Amygdala (tissue), 56 donors: ENCODE results near the gene ABI3BP.
A peak's percentile ranks its signal among the peaks of the same experiment; 100 is the strongest.

Experiments used
- DNase-seq, 56 donors: peaks; one replicate each; lab custom pipeline; 2025; lab: John Stamatoyannopoulos, UW

ABI3BP gene

GRCh38 chr3:100992231-100993012, 799 bp downstream of the ABI3BP start:
- DNase-seq = peak in 1 of 56 donors; percentile 1

DNA sequence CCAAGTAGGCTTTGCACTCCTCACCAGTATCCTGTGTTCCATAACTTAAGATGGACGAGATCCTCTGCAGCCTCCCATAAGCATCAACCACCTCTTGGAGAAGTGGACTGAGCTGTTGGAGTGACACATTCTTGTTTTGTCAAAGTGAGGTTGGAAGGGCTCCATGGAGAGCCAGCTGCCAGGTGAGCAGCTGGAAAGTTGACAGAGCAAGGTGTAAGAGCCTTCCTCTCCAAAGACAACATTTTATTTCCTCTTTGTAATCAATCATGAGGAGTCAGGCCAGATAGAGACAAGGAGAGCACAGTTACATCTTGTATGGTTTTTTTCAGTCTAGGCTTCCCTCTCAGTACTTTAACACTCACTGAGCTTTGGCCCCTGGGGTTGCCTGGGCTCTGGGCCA, 5.1 kb downstream of the ABI3BP start:
- DNase-seq = no peak

DNA sequence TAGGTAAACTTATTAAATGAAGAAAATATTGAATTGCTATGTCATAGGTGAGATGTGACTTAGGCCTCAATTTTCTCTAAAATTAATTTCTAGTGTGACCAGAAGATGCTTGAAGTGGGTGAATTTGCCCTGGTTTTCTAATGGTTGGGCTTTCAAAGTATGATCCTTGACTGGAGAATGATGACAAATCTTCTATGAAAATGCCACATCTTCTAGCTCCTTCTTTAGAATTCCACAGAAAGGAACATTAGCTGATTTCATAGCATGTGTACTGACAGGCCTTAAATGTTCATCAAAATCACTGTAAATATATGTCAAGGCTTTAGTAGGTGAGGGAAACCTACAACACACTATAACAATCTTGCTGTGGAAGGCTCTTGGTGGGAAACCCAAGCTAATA, 8.9 kb downstream of the ABI3BP start:
- no peak for DNase-seq

DNA sequence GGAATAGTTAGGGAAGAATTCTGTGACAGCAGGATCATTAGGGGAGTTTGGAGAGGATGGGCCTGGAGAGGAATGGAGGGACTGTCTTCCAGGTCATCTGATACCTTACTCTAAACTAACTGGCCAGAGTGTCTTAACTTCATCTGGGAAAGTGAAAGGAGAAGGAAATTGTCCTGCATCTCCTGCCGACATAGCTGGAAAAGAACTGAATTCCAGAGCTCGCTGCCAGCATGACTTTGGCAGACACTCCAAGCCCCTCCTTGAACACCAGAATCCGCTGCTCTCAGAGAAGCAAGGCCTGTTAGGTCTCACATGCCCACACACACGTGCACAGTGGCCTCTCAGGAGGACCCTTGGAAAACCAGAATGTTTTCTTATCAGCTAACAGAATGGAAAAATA, 10.5 kb downstream of the ABI3BP start:
- peak in 12 of 56 donors; percentile 1 to 28 (median 4) for DNase-seq

GRCh38 chr3:100981164-100981911, 11.9 kb downstream of the ABI3BP start:
- DNase-seq = no peak

DNA sequence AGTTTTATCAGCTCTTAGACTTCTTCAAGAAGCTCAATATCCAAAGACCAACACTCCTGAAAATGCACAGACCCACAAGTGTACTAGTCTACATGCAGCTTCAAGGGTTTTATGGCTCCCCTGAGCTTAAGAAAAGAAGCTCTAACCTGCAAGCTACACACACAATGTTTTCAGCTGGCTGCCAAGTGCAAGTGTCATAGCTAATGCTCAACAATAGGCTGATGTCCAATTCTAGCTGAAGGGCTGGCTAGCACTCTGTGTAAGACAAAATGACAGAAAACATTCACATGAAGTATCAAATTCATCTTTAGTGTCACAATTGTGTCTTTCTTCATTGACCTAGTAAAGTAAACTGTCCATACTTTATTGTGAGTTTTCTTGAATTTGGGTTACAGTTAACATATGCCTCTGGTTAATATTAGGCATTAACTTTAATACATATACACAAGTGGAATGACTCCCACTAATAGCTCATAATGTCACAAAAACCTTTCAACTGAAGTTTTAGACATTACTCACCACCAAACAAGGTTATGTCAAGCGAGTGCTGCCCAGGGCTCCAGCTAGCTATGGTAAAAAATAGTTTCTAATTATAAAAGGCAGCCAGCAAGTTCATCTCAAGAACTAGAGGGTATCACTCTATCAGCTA, 15.1 kb downstream of the ABI3BP start:
- DNase-seq = no peak

GRCh38 chr3:100976611-100977010, 16.6 kb downstream of the ABI3BP start:
- no peak for DNase-seq

DNA sequence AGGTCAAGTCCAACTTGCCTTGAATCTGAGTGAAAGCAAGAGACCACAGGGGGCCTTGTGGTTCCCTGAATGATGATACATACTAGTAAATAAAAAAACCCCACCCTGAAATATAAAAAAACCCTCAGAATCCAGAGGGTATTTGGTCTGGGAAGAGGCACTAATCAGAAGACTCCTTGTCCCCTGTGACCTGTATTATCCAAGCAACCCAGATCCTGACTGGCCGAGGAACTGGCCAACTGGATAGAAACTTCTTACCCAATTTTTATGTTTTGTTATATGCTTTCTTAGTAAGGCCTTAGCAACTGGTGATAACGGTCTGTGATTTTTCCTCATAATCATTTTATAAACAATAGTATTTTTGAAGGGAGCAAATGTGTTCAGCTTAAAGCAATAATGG, 17.5 kb downstream of the ABI3BP start:
- no peak for DNase-seq

DNA sequence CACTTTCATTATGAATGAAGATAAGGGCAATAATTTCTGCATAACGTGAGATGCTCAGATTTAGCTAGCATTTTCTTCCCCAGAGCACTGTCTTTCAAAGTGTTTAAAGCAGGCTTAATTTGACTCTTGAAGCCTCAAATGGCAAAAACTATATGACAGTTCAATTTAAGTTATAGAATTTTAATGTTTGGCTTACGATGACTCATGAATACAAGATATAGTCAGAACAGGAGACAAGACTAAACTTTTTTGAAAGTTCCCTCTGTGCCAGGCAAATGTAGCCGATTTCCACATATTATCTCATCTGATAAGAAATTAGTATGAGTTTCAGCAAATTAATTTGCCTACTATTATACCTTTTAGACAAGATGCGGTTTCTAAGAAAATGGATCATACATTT, 19.6 kb downstream of the ABI3BP start:
- no peak for DNase-seq

- no peak for DNase-seq
Observed at GRCh38 chr3:100972867-100973266, 20.4 kb downstream of the ABI3BP start.

GRCh38 chr3:100972301-100972844, 20.8 kb downstream of the ABI3BP start:
- no peak for DNase-seq

GRCh38 chr3:100971798-100972197, 21.4 kb downstream of the ABI3BP start:
- no peak for DNase-seq

DNA sequence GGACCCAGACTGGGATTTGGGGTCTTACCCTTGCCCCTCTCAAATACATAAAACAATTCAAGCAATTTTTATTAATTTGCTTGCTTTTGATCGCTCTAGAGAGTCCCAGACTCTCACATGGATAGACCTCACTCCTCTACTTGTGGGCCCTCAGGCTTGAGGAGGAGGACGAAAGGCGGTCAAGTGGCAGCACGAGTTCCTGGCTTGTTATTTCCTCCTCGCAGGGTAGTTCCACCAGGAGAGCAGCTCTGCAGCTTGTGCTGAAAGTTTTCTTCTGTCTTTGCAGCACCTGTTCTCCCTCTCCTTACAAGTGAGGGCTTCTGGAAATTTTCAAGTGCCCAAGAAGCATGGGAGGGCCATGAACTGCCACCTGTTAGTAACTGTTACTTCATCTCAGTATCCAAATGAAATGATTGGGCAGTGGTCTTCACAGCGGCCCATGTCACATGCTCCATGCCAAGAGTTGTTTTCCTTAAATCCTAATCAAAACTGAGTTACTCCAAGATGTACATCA, 22.7 kb downstream of the ABI3BP start:
- no peak for DNase-seq

DNA sequence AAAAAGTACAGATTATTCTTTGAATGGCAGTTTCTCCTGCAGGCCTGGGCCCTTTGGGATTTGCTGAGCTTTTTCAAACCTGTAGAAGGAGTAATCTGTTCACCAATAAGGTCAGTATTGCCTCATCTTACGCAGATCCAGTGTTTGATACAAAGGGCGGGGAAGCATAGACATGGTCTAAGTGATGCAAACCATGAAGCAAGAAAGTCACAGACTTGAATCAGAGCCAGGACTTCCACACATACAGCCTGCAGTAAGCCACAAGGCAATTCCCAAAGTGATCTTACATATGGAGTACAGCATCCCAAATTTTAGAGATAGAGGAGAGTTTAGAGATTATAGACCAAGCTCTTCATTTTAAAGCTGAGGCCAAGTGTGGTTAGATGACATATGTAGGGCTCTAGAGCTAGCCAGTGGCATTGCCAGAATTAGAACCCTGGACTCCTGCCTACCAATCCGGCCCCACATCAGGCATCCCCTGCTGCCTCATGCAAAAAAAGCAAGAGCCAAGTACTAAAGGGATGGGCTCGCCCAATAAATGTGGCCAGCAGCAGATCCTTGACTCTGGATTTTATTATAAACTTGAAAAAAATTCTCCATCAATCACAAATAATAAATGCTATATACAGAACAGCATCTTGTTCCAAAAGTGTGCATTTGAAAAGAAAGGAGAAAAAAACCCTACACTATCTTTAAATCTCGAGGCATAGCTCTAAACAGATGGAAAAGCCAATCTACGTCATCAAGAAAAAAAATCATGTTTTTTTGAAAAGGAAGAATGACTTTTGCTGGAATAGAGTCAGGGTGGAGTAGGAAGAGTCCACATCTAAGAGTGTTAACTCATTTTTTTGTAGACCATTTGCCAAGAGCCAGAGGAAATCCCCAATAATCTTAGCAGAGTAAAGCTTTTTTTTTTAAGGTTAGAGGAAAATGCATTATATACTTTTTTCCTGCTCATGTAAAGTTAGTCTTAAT, 24.0 kb downstream of the ABI3BP start:
- DNase-seq = no peak

GRCh38 chr3:100966807-100967206, 26.4 kb downstream of the ABI3BP start:
- DNase-seq = no peak

DNA sequence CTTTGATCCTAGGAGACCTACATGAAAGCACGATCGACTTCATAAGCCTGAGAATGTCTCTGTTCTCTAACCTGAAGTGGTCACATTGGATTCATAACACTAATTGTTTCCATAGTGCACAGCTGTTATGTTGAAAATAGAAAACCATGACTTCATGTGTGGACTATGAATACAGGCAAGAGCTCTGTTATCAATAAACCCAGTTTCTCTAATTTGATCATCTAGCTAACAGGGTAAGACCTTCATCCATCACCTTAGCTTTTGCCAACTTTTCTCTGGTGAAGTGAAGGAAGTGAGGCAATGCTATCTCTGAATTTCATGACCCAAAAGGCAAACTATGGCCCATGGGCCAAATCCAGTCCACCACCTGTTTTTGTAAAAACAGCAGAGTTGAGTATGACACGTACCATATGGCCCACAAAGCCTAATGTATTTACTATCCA, 27.2 kb downstream of the ABI3BP start:
- DNase-seq = no peak

DNA sequence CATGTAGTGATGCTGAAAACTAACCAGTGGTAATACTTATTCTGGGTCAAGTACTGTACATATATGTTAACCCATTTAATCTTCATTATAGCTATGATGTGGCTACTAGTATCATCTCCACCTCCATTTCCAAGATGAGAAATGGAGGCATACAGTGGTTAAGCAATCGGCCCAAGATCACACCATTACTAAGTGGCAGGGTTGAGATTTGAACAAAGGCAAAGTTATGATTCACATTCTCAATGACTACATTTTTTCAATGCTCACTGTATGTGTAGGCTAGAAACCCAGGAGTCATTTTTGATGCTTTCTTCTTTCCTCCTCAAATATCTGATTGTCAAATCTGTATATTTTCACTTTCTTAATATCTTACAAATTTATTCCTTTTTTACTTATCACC, 30.2 kb downstream of the ABI3BP start:
- DNase-seq = no peak

GRCh38 chr3:100957261-100957986, 35.8 kb downstream of the ABI3BP start:
- DNase-seq = no peak

DNA sequence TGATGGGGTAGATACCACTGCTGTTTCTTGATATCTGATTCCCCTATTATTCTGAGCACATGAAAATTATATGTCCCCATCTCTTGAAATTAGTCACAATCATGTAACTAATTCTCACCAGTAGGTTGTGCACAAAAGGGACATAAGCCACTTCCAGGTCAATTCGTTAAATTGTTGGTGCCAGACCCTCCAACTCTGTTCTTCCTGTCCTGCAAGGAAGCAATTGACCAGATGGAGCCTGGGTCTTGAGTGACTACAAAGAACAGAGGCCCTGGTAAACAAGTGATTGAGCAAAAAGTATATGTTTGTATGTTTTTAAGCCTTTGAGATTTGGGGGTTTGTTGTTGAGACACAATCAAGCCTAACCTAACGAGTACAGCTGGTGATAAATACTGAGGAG, 36.9 kb downstream of the ABI3BP start:
- no peak for DNase-seq
